ENCODE measurements around the gene LMLN.

DNA sequence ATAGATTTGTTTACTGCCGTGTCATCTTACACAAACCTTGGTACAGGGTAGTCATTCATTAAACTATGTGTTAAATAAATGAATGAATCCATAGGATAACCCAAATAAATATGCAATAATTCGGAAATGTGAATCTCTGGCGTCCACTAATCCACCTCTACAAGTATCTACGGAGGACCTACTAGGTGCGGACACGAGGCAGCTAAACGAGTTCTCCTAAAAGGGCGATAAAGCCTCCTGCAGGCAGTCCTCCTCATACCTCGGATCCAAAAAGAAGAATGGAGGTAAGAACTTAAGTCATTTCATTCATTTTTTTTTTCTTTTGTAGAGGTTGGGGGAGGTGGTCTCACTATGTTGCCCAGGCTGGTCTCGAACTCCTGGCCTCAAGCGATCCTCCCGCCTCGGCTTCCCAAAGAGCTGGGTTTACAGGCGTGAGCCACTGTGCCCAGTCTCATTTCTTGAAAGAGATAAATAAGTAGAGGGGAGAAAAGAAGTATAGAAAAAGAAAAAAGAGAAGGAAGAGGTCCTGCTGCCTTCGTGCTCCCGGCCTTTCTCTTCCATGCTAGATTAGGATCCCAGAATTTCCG lies 10.7 kb upstream of the LMLN start:
- TF ChIP-seq, protein P1, sequence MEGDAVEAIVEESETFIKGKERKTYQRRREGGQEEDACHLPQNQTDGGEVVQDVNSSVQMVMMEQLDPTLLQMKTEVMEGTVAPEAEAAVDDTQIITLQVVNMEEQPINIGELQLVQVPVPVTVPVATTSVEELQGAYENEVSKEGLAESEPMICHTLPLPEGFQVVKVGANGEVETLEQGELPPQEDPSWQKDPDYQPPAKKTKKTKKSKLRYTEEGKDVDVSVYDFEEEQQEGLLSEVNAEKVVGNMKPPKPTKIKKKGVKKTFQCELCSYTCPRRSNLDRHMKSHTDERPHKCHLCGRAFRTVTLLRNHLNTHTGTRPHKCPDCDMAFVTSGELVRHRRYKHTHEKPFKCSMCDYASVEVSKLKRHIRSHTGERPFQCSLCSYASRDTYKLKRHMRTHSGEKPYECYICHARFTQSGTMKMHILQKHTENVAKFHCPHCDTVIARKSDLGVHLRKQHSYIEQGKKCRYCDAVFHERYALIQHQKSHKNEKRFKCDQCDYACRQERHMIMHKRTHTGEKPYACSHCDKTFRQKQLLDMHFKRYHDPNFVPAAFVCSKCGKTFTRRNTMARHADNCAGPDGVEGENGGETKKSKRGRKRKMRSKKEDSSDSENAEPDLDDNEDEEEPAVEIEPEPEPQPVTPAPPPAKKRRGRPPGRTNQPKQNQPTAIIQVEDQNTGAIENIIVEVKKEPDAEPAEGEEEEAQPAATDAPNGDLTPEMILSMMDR (IDR thresholded peaks at IDR 0.05), result no peak
- TF ChIP-seq POLR2AphosphoS5 (IDR thresholded peaks at IDR 0.05), result no peak

All from breast epithelium (tissue), 3 donors.